Mesenchymal stem cell (in vitro differentiated cells and primary cell): ENCODE data around the gene FAM117A.
A peak's percentile ranks its signal among the peaks of the same experiment; 100 is the strongest.

Experiments
- DNase-seq: peaks from one replicate; pipeline ENCODE4 v3.0.0-alpha.2; 2013
- H2AFZ ChIP-seq: one replicate; pipeline ENCODE4 v1.6.1; 2013; ENCODE audit warnings: low read depth, mild to moderate bottlenecking, control low read depth, inconsistent platforms, low read length, moderate library complexity
- H2AK5ac ChIP-seq: 2 replicates; pipeline ENCODE4 v1.6.1; 2013; ENCODE audit warnings: low read length, moderate library complexity, mild to moderate bottlenecking, inconsistent platforms; ENCODE audit not compliant: severe bottlenecking
- H2BK120ac ChIP-seq: one replicate; pipeline ENCODE4 v1.6.1; 2013; ENCODE audit warnings: low read depth, mild to moderate bottlenecking, inconsistent platforms, low read length, moderate library complexity
- H2BK12ac ChIP-seq, 2 experiments: one replicate each; pipeline ENCODE4 v1.6.1; 2013; ENCODE audit warnings: inconsistent platforms in 2 of 2, low read length in 2 of 2, mild to moderate bottlenecking in 2 of 2, moderate library complexity in 2 of 2, control low read depth in 1 of 2
- H2BK15ac ChIP-seq: one replicate; pipeline ENCODE4 v1.6.1; 2013; ENCODE audit warnings: mild to moderate bottlenecking, low read depth, inconsistent platforms; ENCODE audit not compliant: poor library complexity, severe bottlenecking
- H2BK5ac ChIP-seq: 2 replicates; pipeline ENCODE4 v1.6.1; 2013; ENCODE audit warnings: low read depth, mild to moderate bottlenecking, low read length, control low read depth, inconsistent platforms; ENCODE audit not compliant: poor library complexity, severe bottlenecking
- H3K14ac ChIP-seq, 2 experiments: one replicate each; pipeline ENCODE4 v1.6.1; 2013; ENCODE audit warnings: inconsistent platforms in 2 of 2, low read length in 2 of 2, control low read depth in 1 of 2, mild to moderate bottlenecking in 1 of 2, moderate library complexity in 1 of 2
- H3K18ac ChIP-seq, 2 experiments: one replicate each; pipeline ENCODE4 v1.6.1; 2013; ENCODE audit warnings: inconsistent platforms in 2 of 2, low read length in 2 of 2, control low read depth in 1 of 2, low read depth in 1 of 2, mild to moderate bottlenecking in 1 of 2
- H3K23ac ChIP-seq, 2 experiments: one replicate each; pipeline ENCODE4 v1.6.1; 2013; ENCODE audit warnings: inconsistent platforms in 2 of 2, low read length in 2 of 2, mild to moderate bottlenecking in 2 of 2, moderate library complexity in 2 of 2, control low read depth in 1 of 2
- H3K27ac ChIP-seq: 2 replicates; pipeline ENCODE4 v1.5.1; 2013; ENCODE audit warnings: mild to moderate bottlenecking, moderate library complexity, low read length, control low read depth, inconsistent platforms; ENCODE audit not compliant: poor library complexity, severe bottlenecking
- H3K27me3 ChIP-seq, 2 experiments: 2 replicates each; pipeline versions ENCODE4 v1.6.1 to v1.7.0; 2013; ENCODE audit warnings: low read length in 2 of 2, mild to moderate bottlenecking in 2 of 2, moderate library complexity in 2 of 2, control low read depth in 1 of 2, inconsistent platforms in 1 of 2; ENCODE audit not compliant: control insufficient read depth in 1 of 2, insufficient read depth in 1 of 2
- H3K36me3 ChIP-seq, 2 experiments: 2 replicates each; pipeline versions ENCODE4 v1.6.1 to v1.7.0; 2013; ENCODE audit warnings: low read length in 2 of 2, control low read depth in 1 of 2, inconsistent platforms in 1 of 2, low read depth in 1 of 2, mild to moderate bottlenecking in 1 of 2; ENCODE audit not compliant: insufficient read depth in 2 of 2, control insufficient read depth in 1 of 2
- H3K4ac ChIP-seq, 2 experiments: one replicate each; pipeline ENCODE4 v1.6.1; 2013; ENCODE audit warnings: inconsistent platforms in 2 of 2, low read length in 2 of 2, mild to moderate bottlenecking in 2 of 2, moderate library complexity in 2 of 2, control low read depth in 1 of 2, low read depth in 1 of 2
- H3K4me1 ChIP-seq: 2 replicates; pipeline ENCODE4 v1.6.1; 2013; ENCODE audit warnings: low read depth, low read length, control low read depth; ENCODE audit not compliant: control insufficient read depth, insufficient read depth
- H3K4me2 ChIP-seq: 2 replicates; pipeline ENCODE4 v1.6.1; 2013; ENCODE audit warnings: low read length, mild to moderate bottlenecking, inconsistent platforms; ENCODE audit not compliant: poor library complexity, severe bottlenecking
- H3K4me3 ChIP-seq, 2 experiments: 2 replicates each; pipeline versions ENCODE4 v1.5.1 to v1.7.0; 2013; ENCODE audit warnings: low read length in 2 of 2, mild to moderate bottlenecking in 2 of 2, control low read depth in 1 of 2, low read depth in 1 of 2; ENCODE audit not compliant: insufficient read depth in 1 of 2
- H3K79me1 ChIP-seq: replicated peaks from 2 replicates; pipeline ENCODE4 v1.6.1; 2013; ENCODE audit warnings: mild to moderate bottlenecking, control low read depth, low read length, inconsistent platforms; ENCODE audit not compliant: poor library complexity, severe bottlenecking
- H3K9ac ChIP-seq: 2 replicates; pipeline ENCODE4 v1.7.0; 2013; ENCODE audit warnings: mild to moderate bottlenecking, low read length, moderate library complexity
- H3K9me3 ChIP-seq: 2 replicates; pipeline ENCODE4 v1.7.0; 2013; ENCODE audit warnings: mild to moderate bottlenecking, low read length; ENCODE audit not compliant: control insufficient read depth
- H4K8ac ChIP-seq: one replicate; pipeline ENCODE4 v1.6.1; 2013; ENCODE audit warnings: inconsistent platforms, mild to moderate bottlenecking, low read length, moderate library complexity
- H4K91ac ChIP-seq: one replicate; pipeline ENCODE4 v1.6.1; 2013; ENCODE audit warnings: mild to moderate bottlenecking, low read length, inconsistent platforms
- WGBS: methylation state at CpG from one replicate; pipeline ENCODE4 v1.1.7; 2013; ENCODE audit warnings: mixed read lengths; 5-methylcytosine and 5-hydroxymethylcytosine counted together

Gene FAM117A

GRCh38 chr17:49775546-49776260 lies 11.8 kb upstream of the FAM117A start:
- H2AFZ ChIP-seq: no peak overlapping the region
- peaks cover 2% of the 10 kb centered on the region for H3K79me1 ChIP-seq
- no peak overlapping the region for H3K4me2 ChIP-seq
- H2AK5ac ChIP-seq: peak overlapping the region; percentile 55
- no peak overlapping the region for H2BK12ac ChIP-seq
- H3K9ac ChIP-seq: no peak overlapping the region
- no peak overlapping the region for H3K4ac ChIP-seq
- H3K9me3 ChIP-seq: no peaks in the 10 kb centered on the region
- no peak overlapping the region for H2BK15ac ChIP-seq
- H2BK120ac ChIP-seq: no peak overlapping the region
- H3K23ac ChIP-seq: no peak overlapping the region
- H3K36me3 ChIP-seq: no peaks in the 10 kb centered on the region
- H4K91ac ChIP-seq: no peak overlapping the region
- H3K27ac ChIP-seq: peak overlapping the region; percentile 39
- no peak overlapping the region for H4K8ac ChIP-seq
- H2BK5ac ChIP-seq: no peak overlapping the region
- no peak overlapping the region for H3K18ac ChIP-seq
- WGBS: 77% methylated on average over 6 of the region's 8 CpGs
- no peak for DNase-seq
- H3K27me3 ChIP-seq: peaks cover 0 to 12% of the 10 kb centered on the region in 2 experiments
- peaks cover 7% of the 10 kb centered on the region for H3K4me1 ChIP-seq
- no peak overlapping the region for H3K14ac ChIP-seq
- H3K4me3 ChIP-seq: no peak overlapping the region

GRCh38 chr17:49766918-49767530 lies 3.1 kb upstream of the FAM117A start:
- no peak overlapping the region for H2AK5ac ChIP-seq
- H3K14ac ChIP-seq: no peak overlapping the region
- DNase-seq: no peak
- H2BK120ac ChIP-seq: no peak overlapping the region
- no peak overlapping the region for H2BK15ac ChIP-seq
- H3K4me1 ChIP-seq: peaks cover 4% of the 10 kb centered on the region
- H3K4me3 ChIP-seq: no peak overlapping the region
- 50% methylated on average over 3 of the region's 3 CpGs for WGBS
- H3K23ac ChIP-seq: no peak overlapping the region
- H4K8ac ChIP-seq: no peak overlapping the region
- no peak overlapping the region for H3K27ac ChIP-seq
- no peak overlapping the region for H3K18ac ChIP-seq
- no peak overlapping the region for H3K4ac ChIP-seq
- H4K91ac ChIP-seq: no peak overlapping the region
- no peak overlapping the region for H3K9ac ChIP-seq
- peaks cover 17 to 21% of the 10 kb centered on the region in 2 experiments for H3K27me3 ChIP-seq
- H3K9me3 ChIP-seq: no peaks in the 10 kb centered on the region
- no peak overlapping the region for H2BK5ac ChIP-seq
- no peak overlapping the region for H2BK12ac ChIP-seq
- H3K36me3 ChIP-seq: no peaks in the 10 kb centered on the region
- peaks cover 5% of the 10 kb centered on the region for H3K79me1 ChIP-seq
- H2AFZ ChIP-seq: no peak overlapping the region
- H3K4me2 ChIP-seq: no peak overlapping the region

GRCh38 chr17:49764559-49765180 lies 739 bp upstream of the FAM117A start:
- H2AK5ac ChIP-seq: no peak overlapping the region
- no peak overlapping the region for H4K91ac ChIP-seq
- no peak overlapping the region for H3K14ac ChIP-seq
- peaks cover 16% of the 10 kb centered on the region for H3K79me1 ChIP-seq
- peak overlapping the region; percentile 63 for H3K9ac ChIP-seq
- no peak overlapping the region for H2BK5ac ChIP-seq
- peak overlapping the region in 1 of 2 experiments; percentile 85 for H3K4me3 ChIP-seq
- H3K23ac ChIP-seq: no peak overlapping the region
- peaks cover 13 to 21% of the 10 kb centered on the region in 2 experiments for H3K27me3 ChIP-seq
- no peak overlapping the region for H2BK12ac ChIP-seq
- no peak overlapping the region for H2BK15ac ChIP-seq
- peak overlapping the region; percentile 55 for H3K4me2 ChIP-seq
- DNase-seq: peak; percentile 8
- no peak overlapping the region for H3K4ac ChIP-seq
- H3K9me3 ChIP-seq: no peaks in the 10 kb centered on the region
- no peak overlapping the region for H4K8ac ChIP-seq
- 60% methylated on average over 5 of the region's 8 CpGs for WGBS
- no peaks in the 10 kb centered on the region for H3K36me3 ChIP-seq
- no peak overlapping the region for H2AFZ ChIP-seq
- peaks cover 4% of the 10 kb centered on the region for H3K4me1 ChIP-seq
- H3K18ac ChIP-seq: no peak overlapping the region
- H2BK120ac ChIP-seq: no peak overlapping the region
- no peak overlapping the region for H3K27ac ChIP-seq
